ENCODE data around the gene DSCAML1. TPM values are rescaled to one million over a fixed set of nuclear protein-coding genes. Genes with fewer than 3 reads are reported as not detected.

DSCAML1 gene
- total and polyA plus RNA-seq, 3 donors from 2014 or later = 1.6 to 6.1 (median 3.0) TPM

- no peaks in the 10 kb centered on the region for H3K9me3 ChIP-seq
- no peaks in the 10 kb centered on the region for H3K4me1 ChIP-seq
- WGBS, 2 donors = 92 to 99% methylated on average over 2 of the region's 2 CpGs
- intact Hi-C loops (cut with DNase I; ENCODE audit: low total_unique reads) = no loop called here
- no peak overlapping the region for H3K4me3 ChIP-seq
- no peaks in the 10 kb centered on the region for H3K27me3 ChIP-seq
- no peak for TF ChIP-seq CTCF (IDR thresholded peaks at IDR 0.05)
- no peak for TF ChIP-seq POLR2A (IDR thresholded peaks at IDR 0.05)
- H3K27ac ChIP-seq = no peak overlapping the region
- H3K36me3 ChIP-seq (ENCODE audit: low read depth, missing control alignments) = no peaks in the 10 kb centered on the region
- DNase-seq = no peak
Measured at GRCh38 chr11:117470576-117470975, 326.4 kb downstream of the DSCAML1 start.

- intact Hi-C loops (cut with DNase I; ENCODE audit: low total_unique reads) = no loop called here
- Histone ChIP-seq H3K4me1 (no peaks in the 10 kb centered on the region), H3K36me3 (ENCODE audit: low read depth, missing control alignments) (no peaks in the 10 kb centered on the region), H3K27ac (no peak overlapping the region), H3K9me3 (no peaks in the 10 kb centered on the region), H3K27me3 (no peaks in the 10 kb centered on the region), H3K4me3 (no peak overlapping the region)
- DNase-seq = no peak
- no peak for TF ChIP-seq CTCF (IDR thresholded peaks at IDR 0.05)
- TF ChIP-seq POLR2A (IDR thresholded peaks at IDR 0.05) = no peak
- WGBS, 2 donors = 88 to 91% methylated on average over 4 of the region's 4 CpGs
Measured at GRCh38 chr11:117468888-117469287, 328.1 kb downstream of the DSCAML1 start.

DNA sequence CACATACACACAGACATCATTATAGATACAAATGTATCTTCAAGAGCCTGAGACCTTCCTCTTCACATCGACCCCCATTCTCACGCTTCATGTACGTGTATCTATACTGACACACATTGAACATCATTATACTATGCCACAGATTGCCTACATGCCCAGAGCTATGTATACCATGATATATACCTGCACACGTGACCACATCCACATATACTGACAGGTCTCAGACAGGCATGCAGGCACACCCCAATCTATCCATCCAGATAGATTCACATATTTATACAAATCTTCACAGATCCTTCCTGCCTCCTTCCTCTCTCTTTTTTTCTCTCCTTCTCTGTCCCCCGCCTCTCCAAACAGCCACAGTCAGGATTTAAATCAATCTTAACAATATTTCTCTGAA lies 329.2 kb downstream of the DSCAML1 start:
- intact Hi-C loops (cut with DNase I; ENCODE audit: low total_unique reads) = no loop called here
- no peaks in the 10 kb centered on the region for H3K27me3 ChIP-seq
- H3K4me3 ChIP-seq = no peak overlapping the region
- no peak overlapping the region for H3K27ac ChIP-seq
- H3K4me1 ChIP-seq = no peaks in the 10 kb centered on the region
- no peaks in the 10 kb centered on the region for H3K36me3 ChIP-seq (ENCODE audit: low read depth, missing control alignments)
- WGBS, 2 donors = 77 to 79% methylated on average over 5 of the region's 5 CpGs
- no peaks in the 10 kb centered on the region for H3K9me3 ChIP-seq
- no peak for TF ChIP-seq CTCF (IDR thresholded peaks at IDR 0.05)
- no peak for TF ChIP-seq POLR2A (IDR thresholded peaks at IDR 0.05)
- DNase-seq = no peak

DNA sequence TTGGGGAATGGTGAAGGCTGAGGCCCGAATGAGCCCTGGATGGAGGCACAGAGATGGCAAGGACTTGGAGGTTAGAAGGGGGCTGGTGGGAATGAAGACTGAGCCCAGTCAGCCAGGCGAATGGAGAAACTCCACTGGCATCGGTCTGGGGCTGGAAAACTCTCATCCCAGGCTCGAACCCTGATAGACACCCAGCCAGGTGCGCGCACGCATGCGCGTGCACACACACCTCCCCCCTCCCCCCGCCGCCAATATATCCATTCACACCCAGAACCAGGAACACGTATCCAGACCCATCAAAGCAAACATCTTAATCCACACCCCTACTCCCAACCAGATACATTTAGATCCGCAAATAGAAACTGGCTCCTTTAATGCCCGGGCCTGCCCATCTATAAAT lies 330.1 kb downstream of the DSCAML1 start:
- Histone ChIP-seq H3K27me3 (no peaks in the 10 kb centered on the region), H3K4me1 (no peaks in the 10 kb centered on the region), H3K36me3 (ENCODE audit: low read depth, missing control alignments) (no peaks in the 10 kb centered on the region), H3K4me3 (no peak overlapping the region), H3K9me3 (no peaks in the 10 kb centered on the region), H3K27ac (no peak overlapping the region)
- 89 to 93% methylated on average over 14 of the region's 14 CpGs for whole genome bisulfite sequencing, 2 donors
- TF ChIP-seq CTCF (IDR thresholded peaks at IDR 0.05) (no peak), POLR2A (IDR thresholded peaks at IDR 0.05) (no peak)
- no peak for DNase-seq
- intact Hi-C loops (cut with DNase I; ENCODE audit: low total_unique reads) = no loop called here

DNA sequence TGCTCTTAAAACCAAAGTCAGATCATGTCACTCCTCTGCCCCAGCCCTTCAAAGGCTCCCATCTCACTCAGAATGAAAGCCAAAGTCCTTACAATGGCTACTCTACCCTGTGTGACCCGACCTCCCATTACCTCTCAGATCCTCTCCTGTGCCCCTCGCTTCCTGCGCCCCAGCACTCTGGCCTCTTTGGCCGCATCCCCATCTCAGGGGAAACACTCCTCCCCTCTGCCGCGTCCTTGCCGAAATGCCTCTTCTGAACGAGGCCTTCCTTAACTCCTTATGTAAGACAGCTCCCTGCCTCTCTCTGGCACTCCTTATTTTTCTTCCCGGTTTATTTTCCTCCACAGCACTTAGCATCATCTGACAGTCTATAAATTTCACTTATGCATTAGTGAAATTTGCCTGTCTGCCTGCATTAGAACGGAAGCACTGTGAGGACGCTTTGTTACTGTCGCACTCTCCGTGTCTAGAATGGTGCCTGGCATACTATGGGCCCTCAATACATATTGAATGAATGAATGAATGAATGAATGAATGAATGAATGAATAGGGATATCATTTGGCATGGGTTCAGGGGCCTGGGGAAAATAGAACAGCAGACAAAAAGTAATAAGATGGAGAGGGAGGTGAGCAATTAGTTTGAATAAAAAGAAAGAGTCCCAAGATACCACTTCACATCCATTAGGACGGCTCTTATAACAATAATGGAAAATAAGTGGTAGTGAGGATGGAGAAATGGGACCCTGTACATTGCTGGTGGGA lies 331.6 kb downstream of the DSCAML1 start:
- intact Hi-C loops (cut with DNase I; ENCODE audit: low total_unique reads) = no loop called here
- no peak for DNase-seq
- no peaks in the 10 kb centered on the region for H3K36me3 ChIP-seq (ENCODE audit: low read depth, missing control alignments)
- H3K4me3 ChIP-seq = no peak overlapping the region
- H3K27me3 ChIP-seq = no peaks in the 10 kb centered on the region
- WGBS, 2 donors = 80 to 84% methylated on average over 14 of the region's 14 CpGs
- no peak overlapping the region for H3K27ac ChIP-seq
- no peaks in the 10 kb centered on the region for H3K9me3 ChIP-seq
- no peaks in the 10 kb centered on the region for H3K4me1 ChIP-seq
- TF ChIP-seq POLR2A (IDR thresholded peaks at IDR 0.05) = no peak

Data from testis (tissue), 3 donors.